HG03469 (cell line): Measurements from ENCODE around the gene PI4KA.
"Not testable (repeated sequence)": the region's sequence is repeated elsewhere in the genome, so short reads cannot be mapped to it uniquely, and the experiment has no call there.

Experiments
- ATAC-seq: cut with Tn5 transposase; IDR thresholded peaks from one replicate; pipeline ENCODE4 v1.9.1; 2021; ENCODE audit warnings: mild to moderate bottlenecking, moderate library complexity, moderate number of reproducible peaks; ENCODE audit not compliant: unreplicated experiment

Gene PI4KA

GRCh38 chr22:20671409-20672081 is 187.1 kb downstream of the PI4KA start:
- ATAC-seq = no peak

- ATAC-seq = not testable (repeated sequence)
Measured at GRCh38 chr22:20670457-20671261, 188.0 kb downstream of the PI4KA start.

DNA sequence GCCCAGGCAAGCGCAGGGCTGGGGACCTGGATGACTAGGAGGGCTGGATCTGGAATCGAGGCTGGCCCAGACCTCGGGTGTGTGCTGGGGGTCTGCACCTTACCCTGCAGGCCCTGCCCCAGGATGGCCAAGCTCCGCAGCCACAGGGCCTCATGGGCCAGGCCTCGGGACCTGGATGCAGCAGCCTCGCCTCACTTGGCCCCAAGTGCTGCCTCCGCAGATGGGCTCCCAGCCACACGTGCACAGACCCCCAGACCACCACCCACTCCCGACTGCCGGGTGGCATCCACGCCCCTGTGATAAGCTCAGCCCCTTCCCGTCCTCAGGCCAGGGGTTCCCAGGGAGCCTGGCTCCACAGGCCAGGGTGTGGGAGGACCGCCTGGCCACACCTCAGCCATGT is 188.7 kb downstream of the PI4KA start:
- ATAC-seq = not testable (repeated sequence)

DNA sequence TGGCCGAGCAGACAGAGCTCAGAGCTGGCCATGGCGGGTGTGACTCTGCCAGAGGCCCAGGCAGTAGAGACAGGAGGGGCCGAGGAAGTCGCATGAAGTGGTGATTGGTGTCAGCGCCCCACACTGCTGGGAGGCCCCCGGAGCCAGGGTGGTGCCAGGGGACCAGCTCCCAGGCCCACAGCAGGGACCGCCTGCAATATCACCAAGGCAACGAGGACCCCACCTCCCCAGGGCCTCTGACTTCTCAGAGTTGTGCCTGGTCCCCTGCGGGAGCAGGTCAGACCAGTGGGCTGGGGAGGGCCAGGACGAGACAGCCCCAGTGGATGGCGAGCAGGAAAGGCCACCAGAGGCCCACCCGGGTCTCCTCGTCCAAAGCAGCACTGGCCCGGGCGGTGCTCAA is 189.1 kb downstream of the PI4KA start:
- not testable (repeated sequence) for ATAC-seq

GRCh38 chr22:20668769-20669168 is 189.8 kb downstream of the PI4KA start:
- ATAC-seq = not testable (repeated sequence)

DNA sequence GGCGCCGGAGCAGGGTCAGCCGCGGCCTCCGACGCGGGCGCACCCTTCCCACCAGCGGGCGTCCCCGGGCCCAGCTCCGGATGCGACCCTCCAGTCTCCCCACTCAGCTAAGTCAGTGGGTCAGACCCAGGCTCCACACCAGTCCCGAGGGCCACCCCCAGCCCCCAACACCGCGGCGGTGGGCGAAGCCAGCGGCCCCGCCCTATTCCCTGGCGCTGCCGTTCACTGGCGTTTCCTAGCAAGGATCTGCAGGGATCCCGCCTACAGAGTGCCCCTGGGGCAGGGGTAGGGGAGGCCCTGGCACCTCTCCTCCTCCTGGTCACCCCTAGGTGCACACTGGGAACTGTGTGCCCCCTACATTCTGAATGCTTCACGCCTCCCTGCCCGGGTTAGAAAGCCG is 190.4 kb downstream of the PI4KA start:
- ATAC-seq = not testable (repeated sequence)

GRCh38 chr22:20667548-20667947 is 191.1 kb downstream of the PI4KA start:
- ATAC-seq = not testable (repeated sequence)

DNA sequence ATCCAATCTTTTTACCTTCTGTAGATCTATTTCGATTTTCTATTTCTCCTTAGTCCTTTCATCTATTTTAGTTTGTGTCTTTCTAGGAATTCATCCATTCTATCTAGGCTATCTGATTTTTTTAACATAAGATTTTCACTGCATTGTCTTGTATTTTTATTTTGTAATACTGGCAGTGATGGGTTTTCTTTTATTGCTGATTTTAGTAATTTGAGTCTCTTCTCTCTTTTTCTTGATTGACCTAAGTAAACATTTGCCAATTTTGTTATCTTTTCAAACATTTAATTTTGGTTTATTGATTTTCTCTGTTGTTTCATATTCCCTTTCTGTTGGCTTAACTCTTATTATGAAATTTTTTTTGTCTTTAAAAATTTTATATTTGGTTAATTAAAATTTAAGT is 192.1 kb downstream of the PI4KA start:
- no peak for ATAC-seq

DNA sequence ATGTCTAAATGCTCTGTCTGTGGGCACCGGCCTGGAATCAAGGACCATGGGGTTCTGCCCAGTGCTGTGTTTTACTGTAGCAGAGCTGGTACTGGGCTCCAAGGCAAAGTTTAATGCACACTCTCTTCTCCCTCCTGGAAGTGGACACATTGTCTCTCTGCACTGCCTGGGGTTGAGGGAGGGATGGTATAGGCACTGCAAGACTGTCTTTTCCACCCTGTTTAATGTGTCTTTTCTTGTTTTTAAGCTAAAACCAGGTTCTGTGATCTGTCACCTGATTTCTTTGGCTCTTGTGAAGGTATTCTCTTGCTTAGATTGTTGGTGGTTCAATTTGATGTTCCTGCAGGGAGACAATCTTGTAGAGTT is 194.0 kb downstream of the PI4KA start:
- no peak for ATAC-seq

DNA sequence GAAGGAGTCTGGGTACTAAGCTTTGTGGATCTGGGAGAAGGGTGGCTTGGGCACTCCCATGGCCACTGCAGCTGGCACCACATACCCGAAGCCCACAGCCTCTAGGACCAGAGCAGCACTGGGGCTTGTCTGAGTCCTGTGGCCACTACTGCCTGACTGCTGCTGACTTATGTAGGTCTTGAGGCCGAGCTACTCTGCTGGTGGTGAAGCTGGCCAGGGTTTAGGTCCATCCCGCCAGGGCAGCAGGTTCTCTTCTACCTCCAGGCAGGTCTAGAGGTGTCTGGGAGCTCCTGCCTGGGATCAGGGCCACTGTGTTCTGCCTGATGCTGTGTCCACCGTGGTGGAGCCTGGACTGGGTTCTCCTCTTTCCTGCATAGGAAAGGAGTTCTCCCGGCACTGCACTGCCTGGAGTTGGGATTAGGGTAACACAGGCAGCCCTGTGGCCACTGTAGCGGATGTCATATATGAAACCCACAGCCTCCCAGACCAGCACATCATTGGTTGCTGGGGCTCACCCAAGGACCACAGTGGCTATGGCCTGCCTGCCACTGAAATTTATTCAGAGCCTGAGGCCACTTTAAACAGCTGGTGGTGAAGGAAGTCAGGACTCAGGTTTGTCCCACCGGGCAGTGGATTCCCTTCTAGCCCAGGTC is 194.5 kb downstream of the PI4KA start:
- ATAC-seq = no peak

GRCh38 chr22:20663137-20663828 is 195.3 kb downstream of the PI4KA start:
- no peak for ATAC-seq

DNA sequence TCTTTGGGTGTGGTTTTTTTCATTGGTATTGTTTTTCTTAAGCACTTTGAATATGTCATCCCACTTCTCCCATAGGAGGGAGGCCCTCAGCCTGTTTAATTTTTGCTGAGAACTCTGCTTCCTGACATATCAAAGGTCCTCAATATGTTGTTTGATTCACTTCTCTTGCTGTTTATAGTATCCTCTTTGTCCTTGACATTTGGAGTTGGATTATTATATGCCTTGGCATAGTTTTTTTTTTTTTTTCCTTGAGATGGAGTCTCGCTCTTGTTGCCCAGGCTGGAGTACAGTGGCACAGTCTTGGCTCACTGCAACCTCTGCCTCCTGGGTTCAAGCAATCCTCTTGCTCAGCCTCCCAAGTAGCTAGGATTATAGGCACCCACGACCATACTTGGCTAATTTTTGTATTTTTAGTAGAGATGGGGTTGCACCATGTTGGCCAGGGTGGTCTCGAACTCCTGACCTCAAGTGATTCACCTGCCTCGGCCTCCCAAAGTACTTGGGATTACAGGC is 196.0 kb downstream of the PI4KA start:
- not testable (repeated sequence) for ATAC-seq

- ATAC-seq = no peak
Measured at GRCh38 chr22:20661473-20661872, 197.1 kb downstream of the PI4KA start.

GRCh38 chr22:20660441-20661054 is 198.1 kb downstream of the PI4KA start:
- no peak for ATAC-seq

DNA sequence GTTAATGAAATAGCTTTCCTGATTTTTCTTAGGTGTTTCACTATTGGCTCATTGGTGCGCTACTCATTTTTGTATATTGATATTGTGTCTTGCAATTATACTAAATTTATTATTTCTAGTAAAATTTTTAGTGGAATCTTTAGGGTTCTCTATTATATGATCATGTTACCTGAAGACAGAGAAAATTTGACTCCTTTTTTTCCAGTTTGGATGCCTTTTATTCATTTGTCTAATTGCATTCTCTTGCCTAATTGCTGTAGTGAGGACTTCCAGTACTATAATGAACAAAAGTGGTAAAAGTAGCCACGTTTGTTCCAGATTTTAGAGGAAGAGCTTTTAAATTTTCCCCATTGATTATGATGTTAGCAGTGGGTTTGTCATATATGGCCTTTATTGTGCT is 198.7 kb downstream of the PI4KA start:
- no peak for ATAC-seq

GRCh38 chr22:20659258-20659657 is 199.4 kb downstream of the PI4KA start:
- ATAC-seq = no peak

DNA sequence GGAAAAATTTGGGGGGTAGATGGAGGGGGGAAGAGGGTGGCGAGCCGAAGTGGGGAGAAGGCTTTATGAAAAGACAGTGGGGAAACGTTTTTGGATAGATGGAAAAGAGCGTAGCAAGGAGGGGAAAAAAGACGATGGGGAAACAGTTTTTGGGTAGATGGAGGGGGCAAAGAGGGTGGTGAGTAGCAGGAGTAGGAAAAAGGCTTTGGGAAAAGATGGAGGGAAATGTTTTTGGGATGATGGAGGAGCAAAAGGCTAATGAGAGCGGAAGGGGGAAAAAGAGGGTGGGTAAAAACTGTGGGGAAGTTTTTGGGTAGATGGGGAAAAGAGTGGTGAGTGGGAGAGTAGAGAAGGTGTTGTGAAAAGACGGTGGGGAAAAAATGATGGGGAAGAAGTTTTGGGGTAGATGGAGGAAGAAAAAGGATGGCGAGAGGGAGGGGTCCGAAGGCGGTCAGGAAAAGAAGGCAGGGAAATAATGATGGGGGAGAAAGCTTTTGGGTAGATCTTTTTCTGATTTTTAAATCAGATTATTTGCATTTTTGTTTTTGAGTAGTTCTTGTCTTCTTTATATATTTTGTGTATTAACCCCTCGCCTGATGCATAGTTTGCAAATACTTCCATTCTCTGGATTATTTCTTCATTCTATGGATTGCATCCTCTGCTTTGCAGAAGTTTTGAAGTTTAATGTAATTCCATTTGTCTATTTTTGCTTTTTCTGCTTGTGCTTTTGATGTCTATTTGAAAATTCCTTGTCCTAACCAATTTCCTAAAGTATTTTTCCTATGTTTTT is 200.0 kb downstream of the PI4KA start:
- no peak for ATAC-seq

GRCh38 chr22:20657963-20658362 is 200.6 kb downstream of the PI4KA start:
- ATAC-seq = no peak
